GM13977 (cell line): ENCODE data around the gene ATOH8.

Source experiments
- DNase-seq: peaks from one replicate; pipeline ENCODE4 v3.0.0; 2012; ENCODE audit warnings: low spot score
- in situ Hi-C: fragments of 300-500 bp; cut with MboI; formaldehyde crosslinking; loops from one replicate; pipeline ENCODE4 v1.12.0; 2022; ENCODE audit warnings: low sequenced_read_pairs, low pct_unique_long_range_greater_than_20kb, mixed read lengths, inconsistent platforms; ENCODE audit not compliant: unreplicated experiment
- TF ChIP-seq, protein P1 (sequence below): IDR thresholded peaks from 2 replicates; pipeline ENCODE4 v1.5.1; 2012; ENCODE audit warnings: mild to moderate bottlenecking, control low read depth; ENCODE audit not compliant: insufficient read depth; ENCODE audit errors: extremely low read depth, missing control alignments

The ATOH8 gene

DNA sequence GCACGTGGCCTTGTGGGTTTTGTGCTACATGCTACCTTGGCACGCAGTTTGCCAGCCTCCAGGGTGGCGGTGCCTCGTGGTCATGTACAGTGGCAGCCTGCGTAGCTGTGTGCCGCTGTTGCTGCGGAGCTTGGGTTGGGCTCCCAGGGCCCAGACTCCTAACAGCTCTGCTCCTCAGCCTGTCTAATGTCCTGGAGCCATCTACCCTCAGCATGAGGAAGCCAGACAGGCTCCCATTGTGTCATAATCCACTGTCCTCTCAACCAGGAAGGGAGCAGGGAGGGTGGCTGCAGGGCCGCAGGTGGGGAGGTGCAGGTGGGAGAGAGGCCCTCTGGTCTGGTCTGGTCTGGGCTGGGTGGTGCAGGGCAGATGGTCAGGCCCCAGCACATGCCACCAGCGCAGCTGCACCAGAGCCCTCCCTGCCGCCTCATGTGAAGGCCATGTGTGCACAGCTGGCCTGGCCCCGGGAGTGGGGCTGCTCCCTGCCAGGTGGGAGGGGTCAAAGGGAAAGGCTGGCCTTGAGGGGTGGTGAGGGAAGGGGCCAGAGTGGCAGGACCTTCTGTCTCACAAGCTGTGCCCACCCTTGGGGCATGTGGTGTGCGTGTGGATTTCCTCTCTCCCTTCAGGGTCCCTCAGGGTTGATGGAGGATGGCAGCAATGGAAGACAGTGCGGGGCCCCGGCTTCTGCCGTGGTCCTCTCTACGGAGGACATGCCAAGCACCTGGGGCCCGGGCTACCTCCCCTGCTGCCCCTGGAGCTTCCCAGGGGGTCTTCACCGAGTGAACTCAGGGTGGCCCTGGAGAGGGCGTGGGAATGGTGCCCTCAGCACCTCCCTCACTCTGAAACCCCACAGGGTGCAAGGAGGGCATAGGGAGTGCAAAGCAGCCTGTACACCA, 4.8 kb downstream of the ATOH8 start:
- TF ChIP-seq, protein P1, sequence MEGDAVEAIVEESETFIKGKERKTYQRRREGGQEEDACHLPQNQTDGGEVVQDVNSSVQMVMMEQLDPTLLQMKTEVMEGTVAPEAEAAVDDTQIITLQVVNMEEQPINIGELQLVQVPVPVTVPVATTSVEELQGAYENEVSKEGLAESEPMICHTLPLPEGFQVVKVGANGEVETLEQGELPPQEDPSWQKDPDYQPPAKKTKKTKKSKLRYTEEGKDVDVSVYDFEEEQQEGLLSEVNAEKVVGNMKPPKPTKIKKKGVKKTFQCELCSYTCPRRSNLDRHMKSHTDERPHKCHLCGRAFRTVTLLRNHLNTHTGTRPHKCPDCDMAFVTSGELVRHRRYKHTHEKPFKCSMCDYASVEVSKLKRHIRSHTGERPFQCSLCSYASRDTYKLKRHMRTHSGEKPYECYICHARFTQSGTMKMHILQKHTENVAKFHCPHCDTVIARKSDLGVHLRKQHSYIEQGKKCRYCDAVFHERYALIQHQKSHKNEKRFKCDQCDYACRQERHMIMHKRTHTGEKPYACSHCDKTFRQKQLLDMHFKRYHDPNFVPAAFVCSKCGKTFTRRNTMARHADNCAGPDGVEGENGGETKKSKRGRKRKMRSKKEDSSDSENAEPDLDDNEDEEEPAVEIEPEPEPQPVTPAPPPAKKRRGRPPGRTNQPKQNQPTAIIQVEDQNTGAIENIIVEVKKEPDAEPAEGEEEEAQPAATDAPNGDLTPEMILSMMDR, result no peak
- no peak for DNase-seq
- in situ Hi-C loops, result no loop called here

GRCh38 chr2:85759257-85759613, 5.4 kb downstream of the ATOH8 start:
- in situ Hi-C loops, result no loop called here

DNA sequence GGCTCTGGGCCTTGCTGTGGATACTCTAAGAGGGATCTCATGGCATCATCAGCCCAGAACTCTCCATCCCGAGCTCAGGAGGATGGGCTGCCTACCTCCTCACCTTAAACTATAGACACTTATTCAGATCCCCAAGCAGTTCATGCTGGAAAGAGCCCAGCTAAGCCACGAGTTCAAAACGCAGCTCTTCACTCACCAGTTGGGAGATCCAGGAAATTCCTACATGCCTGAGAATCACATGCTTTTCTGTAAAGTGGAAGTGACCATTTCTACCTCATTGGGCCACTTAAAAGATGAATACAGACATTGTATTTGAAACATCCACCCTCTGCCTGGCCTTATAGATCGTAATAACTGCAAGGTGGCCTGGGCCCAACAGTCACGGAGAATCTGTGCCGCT, 6.6 kb downstream of the ATOH8 start:
- in situ Hi-C loops, result no loop called here
- DNase-seq, result no peak
- TF ChIP-seq, protein P1, result no peak

More at GRCh38 chr2:85759257-85759613, 5.4 kb downstream of the ATOH8 start:
- TF ChIP-seq, protein P1, result no peak
- no peak for DNase-seq

DNA sequence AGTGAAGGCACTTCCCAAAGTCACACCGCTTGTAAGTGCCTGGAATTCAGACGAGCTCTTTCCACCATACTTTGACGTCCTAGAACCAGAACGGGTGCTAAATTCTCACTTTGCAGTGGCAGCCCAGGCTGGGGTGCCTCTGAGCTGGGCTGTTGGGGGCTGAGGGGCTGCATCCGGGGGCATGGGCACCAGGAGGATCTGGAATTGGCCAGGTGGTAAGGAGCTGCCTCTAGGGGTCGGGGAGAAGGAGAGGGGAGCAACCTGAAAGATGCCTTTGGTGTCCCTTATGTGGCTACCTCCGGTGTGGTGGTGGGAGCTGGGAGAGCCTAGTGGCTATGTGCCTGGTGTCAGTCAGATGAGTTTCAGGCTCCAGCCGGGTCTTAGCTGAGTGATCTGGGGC, 7.1 kb downstream of the ATOH8 start:
- in situ Hi-C loops, result no loop called here
- TF ChIP-seq, protein P1, result no peak
- no peak for DNase-seq

DNA sequence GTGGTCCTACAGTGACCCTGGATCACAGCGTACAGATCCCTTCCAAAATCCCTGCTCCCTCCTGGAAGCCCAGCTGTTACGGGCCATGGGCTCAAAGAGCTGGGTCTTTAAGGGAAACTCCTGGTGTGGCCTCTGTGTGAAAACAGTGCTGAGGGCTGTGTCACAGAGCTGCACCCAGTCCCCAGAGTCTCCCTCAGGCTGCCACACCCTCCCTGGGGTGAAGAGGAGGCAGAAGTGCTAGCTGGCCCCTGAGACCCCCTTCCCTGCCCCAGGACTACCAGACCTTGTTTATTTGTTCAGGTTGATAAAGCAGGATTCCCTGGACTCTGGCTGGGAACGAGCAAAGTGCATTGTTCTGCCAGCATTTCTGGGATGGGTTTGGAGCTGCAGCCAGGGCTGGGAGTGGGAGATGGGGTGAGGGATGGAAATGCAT, 7.7 kb downstream of the ATOH8 start:
- in situ Hi-C loops, result no loop called here
- TF ChIP-seq, protein P1, result no peak
- DNase-seq, result no peak

- in situ Hi-C loops, result no loop called here
- TF ChIP-seq, protein P1, result no peak
- no peak for DNase-seq
Measured at GRCh38 chr2:85761946-85762345, 8.2 kb downstream of the ATOH8 start.
